GM23338 (cell line): Measurements from ENCODE around the gene FRS2. TPM values are rescaled to one million over a fixed set of nuclear protein-coding genes. Genes with fewer than 3 reads are reported as not detected.

Experiments used
- ATAC-seq: fragments of 200-7000 bp; cut with Tn5 transposase; 3 replicates; pipeline ENCODE4 v1.9.1; 2020
- DNase-seq: peaks from one replicate; pipeline ENCODE4 v3.0.0-alpha.2; 2015; ENCODE audit warnings: low spot score
- H2AFZ ChIP-seq: fragments of 200-600 bp; sonication (generic); 2 replicates; pipeline ENCODE4 v1.8.0; 2016; ENCODE audit warnings: antibody characterized with exemption, mild to moderate bottlenecking, moderate library complexity
- H3F3A ChIP-seq: fragments of 200-600 bp; sonication (generic); replicated peaks from 2 replicates; pipeline ENCODE4 v1.8.0; 2017; ENCODE audit warnings: antibody characterized with exemption, mixed run types, low read depth
- H3K27ac ChIP-seq: fragments of 200-600 bp; sonication (generic); 2 replicates; pipeline ENCODE4 v1.6.1; 2016; ENCODE audit warnings: low read depth
- H3K27me3 ChIP-seq: fragments of 200-600 bp; sonication (generic); 2 replicates; pipeline ENCODE4 v1.8.0; 2016; ENCODE audit warnings: mild to moderate bottlenecking, mixed run types, moderate library complexity; ENCODE audit not compliant: insufficient read depth
- H3K36me3 ChIP-seq: fragments of 200-600 bp; sonication (generic); 2 replicates; pipeline ENCODE4 v1.8.0; 2016; ENCODE audit warnings: mild to moderate bottlenecking; ENCODE audit not compliant: insufficient read depth
- H3K4me1 ChIP-seq: fragments of 200-600 bp; sonication (generic); 2 replicates; pipeline ENCODE4 v1.8.0; 2016; ENCODE audit warnings: mild to moderate bottlenecking, moderate library complexity; ENCODE audit not compliant: insufficient read depth
- H3K4me2 ChIP-seq: fragments of 200-600 bp; sonication (generic); 2 replicates; pipeline ENCODE4 v1.7.1; 2017; ENCODE audit warnings: mixed run types
- H3K4me3 ChIP-seq: fragments of 200-600 bp; sonication (generic); 2 replicates; pipeline ENCODE4 v1.6.1; 2016; ENCODE audit warnings: mixed run types
- H3K79me2 ChIP-seq: fragments of 200-600 bp; sonication (generic); replicated peaks from 2 replicates; pipeline ENCODE4 v1.8.0; 2017; ENCODE audit warnings: mild to moderate bottlenecking; ENCODE audit not compliant: insufficient read depth
- H3K9me2 ChIP-seq: fragments of 200-600 bp; sonication (generic); 2 replicates; pipeline ENCODE4 v1.8.0; 2017; ENCODE audit not compliant: insufficient read depth
- H4K20me1 ChIP-seq: fragments of 200-600 bp; sonication (generic); replicated peaks from 2 replicates; pipeline ENCODE4 v1.8.0; 2017; ENCODE audit warnings: mild to moderate bottlenecking; ENCODE audit not compliant: insufficient read depth
- H3K27ac Mint-ChIP-seq: 2 replicates; pipeline ENCODE4 v1.8.0; 2020; ENCODE audit warnings: inconsistent platforms, mild to moderate bottlenecking, moderate library complexity, mixed read lengths
- H3K27me3 Mint-ChIP-seq: 3 replicates; pipeline ENCODE4 v1.8.0; 2022; ENCODE audit warnings: low read depth, mild to moderate bottlenecking, moderate library complexity, mixed read lengths, inconsistent platforms; ENCODE audit not compliant: insufficient read depth, poor library complexity
- H3K36me3 Mint-ChIP-seq: 3 replicates; pipeline ENCODE4 v1.8.0; 2021; ENCODE audit warnings: low read depth, mild to moderate bottlenecking, inconsistent platforms, moderate library complexity, mixed read lengths
- H3K4me1 Mint-ChIP-seq: 3 replicates; pipeline ENCODE4 v1.8.0; 2020; ENCODE audit warnings: mild to moderate bottlenecking, inconsistent platforms, mixed read lengths
- H3K4me3 Mint-ChIP-seq: 3 replicates; pipeline ENCODE4 v1.8.0; 2021; ENCODE audit warnings: moderate library complexity, mild to moderate bottlenecking, inconsistent platforms, mixed read lengths
- H3K9me3 Mint-ChIP-seq: 3 replicates; pipeline ENCODE4 v1.8.0; 2020; ENCODE audit warnings: moderate library complexity, mild to moderate bottlenecking, inconsistent platforms, mixed read lengths
- CREB1 ChIP-seq: fragments of 250-450 bp; sonication (Bioruptor Pico); IDR thresholded peaks from 2 replicates; pipeline ENCODE4 v1.5.0; 2020; ENCODE audit warnings: low read depth, mild to moderate bottlenecking, moderate library complexity
- EZH2 ChIP-seq: fragments of 200-600 bp; sonication (generic); IDR thresholded peaks from one replicate; pipeline ENCODE4 v1.8.0; 2017; ENCODE audit warnings: antibody characterized with exemption, mild to moderate bottlenecking, low read depth; ENCODE audit not compliant: unreplicated experiment
- EZH2phosphoT487 ChIP-seq: fragments of 200-600 bp; sonication (generic); IDR thresholded peaks from one replicate; pipeline ENCODE4 v1.8.1; 2018; ENCODE audit warnings: antibody characterized with exemption; ENCODE audit not compliant: unreplicated experiment
- JUNB ChIP-seq: IDR thresholded peaks from one replicate; pipeline ENCODE4 v1.6.1; 2016; ENCODE audit warnings: antibody characterized with exemption; ENCODE audit not compliant: unreplicated experiment
- NANOG ChIP-seq: IDR thresholded peaks from 2 replicates; pipeline ENCODE4 v1.6.1; 2016; ENCODE audit warnings: antibody characterized with exemption, borderline replicate concordance
- POLR2AphosphoS5 ChIP-seq: IDR thresholded peaks from 2 replicates; pipeline ENCODE4 v1.6.1; 2016; ENCODE audit warnings: antibody characterized with exemption, low read depth
- STAT1 ChIP-seq: IDR thresholded peaks from one replicate; pipeline ENCODE4 v1.6.1; 2016; ENCODE audit warnings: antibody characterized with exemption; ENCODE audit not compliant: unreplicated experiment
- ZNF114 ChIP-seq: fragments of 250-450 bp; sonication (Bioruptor Pico); IDR thresholded peaks from 2 replicates; pipeline ENCODE4 v1.5.0; 2020; ENCODE audit warnings: mild to moderate bottlenecking, moderate library complexity
- ZNF331 ChIP-seq: fragments of 250-450 bp; sonication (Bioruptor Pico); IDR thresholded peaks from 2 replicates; pipeline ENCODE4 v1.5.0; 2020; ENCODE audit warnings: low read depth, mild to moderate bottlenecking, moderate library complexity
- polyA plus RNA-seq: library from polyadenylated mRNA; unstranded; fragments of >200 nt; fragmentation: Nextera tagmentation; extraction: Ambion mirVana; gene quantifications from 2 replicates; pipeline ENCODE4 v1.2.1, GENCODE V29; 2016
- total RNA-seq: library from RNA; depleted of rRNA; stranded (reverse); fragments of >200 nt; shearing (Covaris generic); gene quantifications from 2 replicates; pipeline ENCODE4 v1.2.3, GENCODE V29; 2014
- TF ChIP-seq, protein P1 (sequence below): fragments of 250-450 bp; sonication (Bioruptor Pico); IDR thresholded peaks from 2 replicates; pipeline ENCODE4 v1.5.0; 2020; ENCODE audit warnings: mild to moderate bottlenecking, moderate library complexity
- TF ChIP-seq, protein P2 (sequence below): IDR thresholded peaks from 2 replicates; pipeline ENCODE4 v1.6.1; 2016; ENCODE audit warnings: antibody characterized with exemption
- TF ChIP-seq, protein P3 (sequence below): IDR thresholded peaks from one replicate; pipeline ENCODE4 v1.6.1; 2018; ENCODE audit warnings: antibody characterized with exemption; ENCODE audit not compliant: unreplicated experiment
- TF ChIP-seq, protein P4 (sequence below), 2 experiments: fragments of 200-600 bp in 1 of 2; sonication (generic) in 1 of 2; conservative IDR thresholded peaks; 2 replicates each; pipeline versions ENCODE4 v1.5.1 to v1.6.1; 2016 to 2017; ENCODE audit warnings: antibody characterized with exemption in 2 of 2, low read depth in 2 of 2, mild to moderate bottlenecking in 2 of 2, moderate library complexity in 1 of 2

Gene FRS2
- total and polyA plus RNA-seq, 2 experiments from 2014 or later: 34.3 to 45.0 TPM

DNA sequence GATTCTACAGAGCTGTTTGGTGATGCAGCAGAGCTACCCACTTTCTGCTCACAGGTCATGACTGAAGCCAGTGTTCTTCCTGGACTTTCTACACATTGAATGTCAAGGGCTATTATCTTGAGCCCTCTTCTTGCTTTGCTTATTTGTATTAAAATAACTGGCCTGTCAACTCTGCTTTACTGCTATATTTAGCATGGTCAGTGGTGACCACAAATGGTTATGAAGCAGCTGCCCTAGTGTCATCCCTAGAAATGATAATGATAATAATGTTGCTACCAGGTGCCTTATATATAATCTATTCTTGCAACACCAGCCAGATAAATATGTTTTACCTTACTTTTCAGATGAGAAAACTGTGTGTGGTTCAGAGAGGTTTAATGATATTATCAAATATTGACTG is 143.2 kb downstream of the FRS2 start:
- Mint-ChIP-seq H3K4me1 (no peaks in the 10 kb centered on the region), H3K36me3 (no peaks in the 10 kb centered on the region), H3K27ac (no peak overlapping the region), H3K9me3 (no peaks in the 10 kb centered on the region), H3K27me3 (peaks cover 2% of the 10 kb centered on the region), H3K4me3 (no peak overlapping the region)
- ATAC-seq (no peak), DNase-seq (no peak)
- Histone ChIP-seq H3K27ac (no peak overlapping the region), H3K36me3 (no peaks in the 10 kb centered on the region), H4K20me1 (no peaks in the 10 kb centered on the region), H3K27me3 (no peaks in the 10 kb centered on the region), H3F3A (no peaks in the 10 kb centered on the region), H2AFZ (no peak overlapping the region), H3K4me2 (no peak overlapping the region), H3K79me2 (no peaks in the 10 kb centered on the region), H3K4me3 (no peak overlapping the region), H3K9me2 (0 out of 2 replicates have a peak, but pooled peaks cover 4% of the 10 kb centered on the region), H3K4me1 (no peaks in the 10 kb centered on the region)
- TF ChIP-seq STAT1 (no peak), CREB1 (CRISPR knock-in tag) (no peak), EZH2 (no peak), NANOG (no peak), EZH2phosphoT487 (no peak), ZNF114 (CRISPR knock-in tag) (no peak), JUNB (no peak), ZNF331 (CRISPR knock-in tag) (no peak), POLR2AphosphoS5 (no peak)
- TF ChIP-seq, protein P1, sequence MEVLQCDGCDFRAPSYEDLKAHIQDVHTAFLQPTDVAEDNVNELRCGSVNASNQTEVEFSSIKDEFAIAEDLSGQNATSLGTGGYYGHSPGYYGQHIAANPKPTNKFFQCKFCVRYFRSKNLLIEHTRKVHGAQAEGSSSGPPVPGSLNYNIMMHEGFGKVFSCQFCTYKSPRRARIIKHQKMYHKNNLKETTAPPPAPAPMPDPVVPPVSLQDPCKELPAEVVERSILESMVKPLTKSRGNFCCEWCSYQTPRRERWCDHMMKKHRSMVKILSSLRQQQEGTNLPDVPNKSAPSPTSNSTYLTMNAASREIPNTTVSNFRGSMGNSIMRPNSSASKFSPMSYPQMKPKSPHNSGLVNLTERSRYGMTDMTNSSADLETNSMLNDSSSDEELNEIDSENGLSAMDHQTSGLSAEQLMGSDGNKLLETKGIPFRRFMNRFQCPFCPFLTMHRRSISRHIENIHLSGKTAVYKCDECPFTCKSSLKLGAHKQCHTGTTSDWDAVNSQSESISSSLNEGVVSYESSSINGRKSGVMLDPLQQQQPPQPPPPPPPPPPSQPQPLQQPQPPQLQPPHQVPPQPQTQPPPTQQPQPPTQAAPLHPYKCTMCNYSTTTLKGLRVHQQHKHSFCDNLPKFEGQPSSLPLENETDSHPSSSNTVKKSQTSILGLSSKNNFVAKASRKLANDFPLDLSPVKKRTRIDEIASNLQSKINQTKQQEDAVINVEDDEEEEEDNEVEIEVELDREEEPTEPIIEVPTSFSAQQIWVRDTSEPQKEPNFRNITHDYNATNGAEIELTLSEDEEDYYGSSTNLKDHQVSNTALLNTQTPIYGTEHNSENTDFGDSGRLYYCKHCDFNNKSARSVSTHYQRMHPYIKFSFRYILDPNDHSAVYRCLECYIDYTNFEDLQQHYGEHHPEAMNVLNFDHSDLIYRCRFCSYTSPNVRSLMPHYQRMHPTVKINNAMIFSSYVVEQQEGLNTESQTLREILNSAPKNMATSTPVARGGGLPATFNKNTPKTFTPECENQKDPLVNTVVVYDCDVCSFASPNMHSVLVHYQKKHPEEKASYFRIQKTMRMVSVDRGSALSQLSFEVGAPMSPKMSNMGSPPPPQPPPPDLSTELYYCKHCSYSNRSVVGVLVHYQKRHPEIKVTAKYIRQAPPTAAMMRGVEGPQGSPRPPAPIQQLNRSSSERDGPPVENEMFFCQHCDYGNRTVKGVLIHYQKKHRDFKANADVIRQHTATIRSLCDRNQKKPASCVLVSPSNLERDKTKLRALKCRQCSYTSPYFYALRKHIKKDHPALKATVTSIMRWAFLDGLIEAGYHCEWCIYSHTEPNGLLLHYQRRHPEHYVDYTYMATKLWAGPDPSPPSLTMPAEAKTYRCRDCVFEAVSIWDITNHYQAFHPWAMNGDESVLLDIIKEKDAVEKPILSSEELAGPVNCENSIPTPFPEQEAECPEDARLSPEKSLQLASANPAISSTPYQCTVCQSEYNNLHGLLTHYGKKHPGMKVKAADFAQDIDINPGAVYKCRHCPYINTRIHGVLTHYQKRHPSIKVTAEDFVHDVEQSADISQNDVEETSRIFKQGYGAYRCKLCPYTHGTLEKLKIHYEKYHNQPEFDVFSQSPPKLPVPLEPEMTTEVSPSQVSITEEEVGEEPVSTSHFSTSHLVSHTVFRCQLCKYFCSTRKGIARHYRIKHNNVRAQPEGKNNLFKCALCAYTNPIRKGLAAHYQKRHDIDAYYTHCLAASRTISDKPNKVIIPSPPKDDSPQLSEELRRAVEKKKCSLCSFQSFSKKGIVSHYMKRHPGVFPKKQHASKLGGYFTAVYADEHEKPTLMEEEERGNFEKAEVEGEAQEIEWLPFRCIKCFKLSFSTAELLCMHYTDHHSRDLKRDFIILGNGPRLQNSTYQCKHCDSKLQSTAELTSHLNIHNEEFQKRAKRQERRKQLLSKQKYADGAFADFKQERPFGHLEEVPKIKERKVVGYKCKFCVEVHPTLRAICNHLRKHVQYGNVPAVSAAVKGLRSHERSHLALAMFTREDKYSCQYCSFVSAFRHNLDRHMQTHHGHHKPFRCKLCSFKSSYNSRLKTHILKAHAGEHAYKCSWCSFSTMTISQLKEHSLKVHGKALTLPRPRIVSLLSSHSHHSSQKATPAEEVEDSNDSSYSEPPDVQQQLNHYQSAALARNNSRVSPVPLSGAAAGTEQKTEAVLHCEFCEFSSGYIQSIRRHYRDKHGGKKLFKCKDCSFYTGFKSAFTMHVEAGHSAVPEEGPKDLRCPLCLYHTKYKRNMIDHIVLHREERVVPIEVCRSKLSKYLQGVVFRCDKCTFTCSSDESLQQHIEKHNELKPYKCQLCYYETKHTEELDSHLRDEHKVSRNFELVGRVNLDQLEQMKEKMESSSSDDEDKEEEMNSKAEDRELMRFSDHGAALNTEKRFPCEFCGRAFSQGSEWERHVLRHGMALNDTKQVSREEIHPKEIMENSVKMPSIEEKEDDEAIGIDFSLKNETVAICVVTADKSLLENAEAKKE (CRISPR knock-in tag): no peak
- TF ChIP-seq, protein P2, sequence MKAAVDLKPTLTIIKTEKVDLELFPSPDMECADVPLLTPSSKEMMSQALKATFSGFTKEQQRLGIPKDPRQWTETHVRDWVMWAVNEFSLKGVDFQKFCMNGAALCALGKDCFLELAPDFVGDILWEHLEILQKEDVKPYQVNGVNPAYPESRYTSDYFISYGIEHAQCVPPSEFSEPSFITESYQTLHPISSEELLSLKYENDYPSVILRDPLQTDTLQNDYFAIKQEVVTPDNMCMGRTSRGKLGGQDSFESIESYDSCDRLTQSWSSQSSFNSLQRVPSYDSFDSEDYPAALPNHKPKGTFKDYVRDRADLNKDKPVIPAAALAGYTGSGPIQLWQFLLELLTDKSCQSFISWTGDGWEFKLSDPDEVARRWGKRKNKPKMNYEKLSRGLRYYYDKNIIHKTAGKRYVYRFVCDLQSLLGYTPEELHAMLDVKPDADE: no peak
- TF ChIP-seq, protein P3, sequence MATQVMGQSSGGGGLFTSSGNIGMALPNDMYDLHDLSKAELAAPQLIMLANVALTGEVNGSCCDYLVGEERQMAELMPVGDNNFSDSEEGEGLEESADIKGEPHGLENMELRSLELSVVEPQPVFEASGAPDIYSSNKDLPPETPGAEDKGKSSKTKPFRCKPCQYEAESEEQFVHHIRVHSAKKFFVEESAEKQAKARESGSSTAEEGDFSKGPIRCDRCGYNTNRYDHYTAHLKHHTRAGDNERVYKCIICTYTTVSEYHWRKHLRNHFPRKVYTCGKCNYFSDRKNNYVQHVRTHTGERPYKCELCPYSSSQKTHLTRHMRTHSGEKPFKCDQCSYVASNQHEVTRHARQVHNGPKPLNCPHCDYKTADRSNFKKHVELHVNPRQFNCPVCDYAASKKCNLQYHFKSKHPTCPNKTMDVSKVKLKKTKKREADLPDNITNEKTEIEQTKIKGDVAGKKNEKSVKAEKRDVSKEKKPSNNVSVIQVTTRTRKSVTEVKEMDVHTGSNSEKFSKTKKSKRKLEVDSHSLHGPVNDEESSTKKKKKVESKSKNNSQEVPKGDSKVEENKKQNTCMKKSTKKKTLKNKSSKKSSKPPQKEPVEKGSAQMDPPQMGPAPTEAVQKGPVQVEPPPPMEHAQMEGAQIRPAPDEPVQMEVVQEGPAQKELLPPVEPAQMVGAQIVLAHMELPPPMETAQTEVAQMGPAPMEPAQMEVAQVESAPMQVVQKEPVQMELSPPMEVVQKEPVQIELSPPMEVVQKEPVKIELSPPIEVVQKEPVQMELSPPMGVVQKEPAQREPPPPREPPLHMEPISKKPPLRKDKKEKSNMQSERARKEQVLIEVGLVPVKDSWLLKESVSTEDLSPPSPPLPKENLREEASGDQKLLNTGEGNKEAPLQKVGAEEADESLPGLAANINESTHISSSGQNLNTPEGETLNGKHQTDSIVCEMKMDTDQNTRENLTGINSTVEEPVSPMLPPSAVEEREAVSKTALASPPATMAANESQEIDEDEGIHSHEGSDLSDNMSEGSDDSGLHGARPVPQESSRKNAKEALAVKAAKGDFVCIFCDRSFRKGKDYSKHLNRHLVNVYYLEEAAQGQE: no peak
- TF ChIP-seq, protein P4, sequence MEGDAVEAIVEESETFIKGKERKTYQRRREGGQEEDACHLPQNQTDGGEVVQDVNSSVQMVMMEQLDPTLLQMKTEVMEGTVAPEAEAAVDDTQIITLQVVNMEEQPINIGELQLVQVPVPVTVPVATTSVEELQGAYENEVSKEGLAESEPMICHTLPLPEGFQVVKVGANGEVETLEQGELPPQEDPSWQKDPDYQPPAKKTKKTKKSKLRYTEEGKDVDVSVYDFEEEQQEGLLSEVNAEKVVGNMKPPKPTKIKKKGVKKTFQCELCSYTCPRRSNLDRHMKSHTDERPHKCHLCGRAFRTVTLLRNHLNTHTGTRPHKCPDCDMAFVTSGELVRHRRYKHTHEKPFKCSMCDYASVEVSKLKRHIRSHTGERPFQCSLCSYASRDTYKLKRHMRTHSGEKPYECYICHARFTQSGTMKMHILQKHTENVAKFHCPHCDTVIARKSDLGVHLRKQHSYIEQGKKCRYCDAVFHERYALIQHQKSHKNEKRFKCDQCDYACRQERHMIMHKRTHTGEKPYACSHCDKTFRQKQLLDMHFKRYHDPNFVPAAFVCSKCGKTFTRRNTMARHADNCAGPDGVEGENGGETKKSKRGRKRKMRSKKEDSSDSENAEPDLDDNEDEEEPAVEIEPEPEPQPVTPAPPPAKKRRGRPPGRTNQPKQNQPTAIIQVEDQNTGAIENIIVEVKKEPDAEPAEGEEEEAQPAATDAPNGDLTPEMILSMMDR (conservative IDR thresholded peaks at IDR 0.05; ENCODE audit: low read depth in 2 of 2): no peak
